Liver (tissue), 9 donors: ENCODE data around the gene RNF175. TPM values are rescaled to one million over a fixed set of nuclear protein-coding genes. Genes with fewer than 3 reads are reported as not detected.

ENCODE experiments used
- DNase-seq: peaks from one replicate; pipeline ENCODE4 v3.0.0-alpha.2; 2017; ENCODE audit warnings: low spot score
- H3K27ac ChIP-seq, 2 donors: one replicate each; pipeline ENCODE4 v1.7.0; 2013; ENCODE audit warnings: inconsistent platforms in 2 of 2, low read length in 2 of 2, control low read depth in 1 of 2, low read depth in 1 of 2, mild to moderate bottlenecking in 1 of 2
- H3K27me3 ChIP-seq, 4 donors: one replicate each; pipeline versions ENCODE4 v1.6.1 to v1.7.0; 2013; ENCODE audit warnings: low read length in 3 of 4, inconsistent platforms in 1 of 4, mild to moderate bottlenecking in 1 of 4, moderate library complexity in 1 of 4; ENCODE audit not compliant: control insufficient read depth in 4 of 4, insufficient read depth in 4 of 4
- H3K36me3 ChIP-seq, 4 donors: one replicate each; pipeline versions ENCODE4 v1.6.1 to v1.7.0; 2013; ENCODE audit warnings: low read length in 3 of 4, mild to moderate bottlenecking in 3 of 4, low read depth in 1 of 4, moderate library complexity in 1 of 4; ENCODE audit not compliant: control insufficient read depth in 4 of 4, insufficient read depth in 3 of 4
- H3K4me1 ChIP-seq, 4 donors: one replicate each; pipeline versions ENCODE4 v1.6.1 to v1.7.0; 2013; ENCODE audit warnings: low read length in 3 of 4, mild to moderate bottlenecking in 3 of 4, moderate library complexity in 1 of 4; ENCODE audit not compliant: control insufficient read depth in 4 of 4, insufficient read depth in 4 of 4
- H3K4me3 ChIP-seq, 3 donors: one replicate each; pipeline versions ENCODE4 v1.6.1 to v1.7.0; 2013; ENCODE audit warnings: low read length in 3 of 3, control low read depth in 1 of 3, low read depth in 1 of 3, mild to moderate bottlenecking in 1 of 3
- H3K9ac ChIP-seq, 2 donors: one replicate each; pipeline ENCODE4 v1.7.0; 2013; ENCODE audit warnings: low read length in 2 of 2, mild to moderate bottlenecking in 2 of 2, moderate library complexity in 2 of 2, control low read depth in 1 of 2, low read depth in 1 of 2
- H3K9me3 ChIP-seq, 4 donors: one replicate each; pipeline versions ENCODE4 v1.6.1 to v1.7.0; 2013; ENCODE audit warnings: low read length in 3 of 4; ENCODE audit not compliant: control insufficient read depth in 4 of 4
- EGR1 ChIP-seq, 2 donors: IDR thresholded peaks; 2 replicates each; pipeline ENCODE4 v1.6.1; 2016 to 2018; ENCODE audit warnings: antibody characterized with exemption in 2 of 2, low read depth in 2 of 2
- FOXA1 ChIP-seq: IDR thresholded peaks from 2 replicates; pipeline ENCODE4 v1.6.1; 2016; ENCODE audit warnings: antibody characterized with exemption
- FOXA2 ChIP-seq: IDR thresholded peaks from 2 replicates; pipeline ENCODE4 v1.6.1; 2016; ENCODE audit warnings: antibody characterized with exemption
- HNF4G ChIP-seq: IDR thresholded peaks from 2 replicates; pipeline ENCODE4 v1.6.1; 2016; ENCODE audit warnings: antibody characterized with exemption
- JUND ChIP-seq, 2 donors: IDR thresholded peaks; 2 replicates each; pipeline ENCODE4 v1.6.1; 2016; ENCODE audit warnings: antibody characterized with exemption in 2 of 2
- RXRA ChIP-seq, 2 donors: IDR thresholded peaks; 2 replicates each; pipeline ENCODE4 v1.6.1; 2017 to 2018; ENCODE audit warnings: antibody characterized with exemption in 2 of 2, mild to moderate bottlenecking in 1 of 2
- SP1 ChIP-seq: IDR thresholded peaks from 2 replicates; pipeline ENCODE4 v1.6.1; 2018; ENCODE audit warnings: antibody characterized with exemption, mild to moderate bottlenecking
- TAF1 ChIP-seq: conservative IDR thresholded peaks from 2 replicates; pipeline ENCODE4 v1.6.1; 2016; ENCODE audit warnings: antibody characterized with exemption, mild to moderate bottlenecking
- YY1 ChIP-seq: IDR thresholded peaks from 2 replicates; pipeline ENCODE4 v1.6.1; 2016; ENCODE audit warnings: antibody characterized with exemption, mild to moderate bottlenecking
- WGBS: extraction: QIAGEN DNeasy Blood & Tissue Kit; methylation state at CpG from one replicate; pipeline ENCODE4 v1.1.7; 2013; 5-methylcytosine and 5-hydroxymethylcytosine counted together
- polyA plus RNA-seq, 2 donors: library from polyadenylated mRNA; stranded (reverse) in 1 of 2; unstranded in 1 of 2; fragments of 200-250 nt in 1 of 2; fragments of >200 nt in 1 of 2; fragmentation: Nextera tagmentation in 1 of 2; extraction: Ambion mirVana in 1 of 2; gene quantifications; one replicate each; pipeline versions ENCODE4 v1.2.1 to v1.2.3, GENCODE V29; 2013 to 2015
- total RNA-seq, 2 donors: library from RNA; depleted of rRNA; stranded (reverse); fragments of >200 nt; gene quantifications; one replicate each; pipeline ENCODE4 v1.2.3, GENCODE V29; 2014
- TF ChIP-seq, protein P1 (sequence below): IDR thresholded peaks from 2 replicates; pipeline ENCODE4 v1.6.1; 2016; ENCODE audit warnings: antibody characterized with exemption, mild to moderate bottlenecking
- TF ChIP-seq, protein P2 (sequence below): fragments of 150-350 bp; IDR thresholded peaks from 2 replicates; pipeline ENCODE4 v1.5.1; 2017; ENCODE audit warnings: improper control_type of control experiment, low read depth, low read length; ENCODE audit not compliant: missing input control
- donor health status: healthy.
- donor health status: healthy.
- donor health status: healthy.
- donor health status: healthy.
- donor health status: healthy.

Gene RNF175
- total and polyA plus RNA-seq, 4 donors = 0.08 to 0.65 (median 0.24) TPM; not detected in 1

GRCh38 chr4:153766758-153767157 lies 6.9 kb upstream of the RNF175 start (continued):
- TF ChIP-seq, protein P1, sequence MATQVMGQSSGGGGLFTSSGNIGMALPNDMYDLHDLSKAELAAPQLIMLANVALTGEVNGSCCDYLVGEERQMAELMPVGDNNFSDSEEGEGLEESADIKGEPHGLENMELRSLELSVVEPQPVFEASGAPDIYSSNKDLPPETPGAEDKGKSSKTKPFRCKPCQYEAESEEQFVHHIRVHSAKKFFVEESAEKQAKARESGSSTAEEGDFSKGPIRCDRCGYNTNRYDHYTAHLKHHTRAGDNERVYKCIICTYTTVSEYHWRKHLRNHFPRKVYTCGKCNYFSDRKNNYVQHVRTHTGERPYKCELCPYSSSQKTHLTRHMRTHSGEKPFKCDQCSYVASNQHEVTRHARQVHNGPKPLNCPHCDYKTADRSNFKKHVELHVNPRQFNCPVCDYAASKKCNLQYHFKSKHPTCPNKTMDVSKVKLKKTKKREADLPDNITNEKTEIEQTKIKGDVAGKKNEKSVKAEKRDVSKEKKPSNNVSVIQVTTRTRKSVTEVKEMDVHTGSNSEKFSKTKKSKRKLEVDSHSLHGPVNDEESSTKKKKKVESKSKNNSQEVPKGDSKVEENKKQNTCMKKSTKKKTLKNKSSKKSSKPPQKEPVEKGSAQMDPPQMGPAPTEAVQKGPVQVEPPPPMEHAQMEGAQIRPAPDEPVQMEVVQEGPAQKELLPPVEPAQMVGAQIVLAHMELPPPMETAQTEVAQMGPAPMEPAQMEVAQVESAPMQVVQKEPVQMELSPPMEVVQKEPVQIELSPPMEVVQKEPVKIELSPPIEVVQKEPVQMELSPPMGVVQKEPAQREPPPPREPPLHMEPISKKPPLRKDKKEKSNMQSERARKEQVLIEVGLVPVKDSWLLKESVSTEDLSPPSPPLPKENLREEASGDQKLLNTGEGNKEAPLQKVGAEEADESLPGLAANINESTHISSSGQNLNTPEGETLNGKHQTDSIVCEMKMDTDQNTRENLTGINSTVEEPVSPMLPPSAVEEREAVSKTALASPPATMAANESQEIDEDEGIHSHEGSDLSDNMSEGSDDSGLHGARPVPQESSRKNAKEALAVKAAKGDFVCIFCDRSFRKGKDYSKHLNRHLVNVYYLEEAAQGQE = no peak
- TF ChIP-seq EGR1 (IDR thresholded peaks at IDR 0.05; ENCODE audit: low read depth in 2 of 2) (no peak), SP1 (no peak)

DNA sequence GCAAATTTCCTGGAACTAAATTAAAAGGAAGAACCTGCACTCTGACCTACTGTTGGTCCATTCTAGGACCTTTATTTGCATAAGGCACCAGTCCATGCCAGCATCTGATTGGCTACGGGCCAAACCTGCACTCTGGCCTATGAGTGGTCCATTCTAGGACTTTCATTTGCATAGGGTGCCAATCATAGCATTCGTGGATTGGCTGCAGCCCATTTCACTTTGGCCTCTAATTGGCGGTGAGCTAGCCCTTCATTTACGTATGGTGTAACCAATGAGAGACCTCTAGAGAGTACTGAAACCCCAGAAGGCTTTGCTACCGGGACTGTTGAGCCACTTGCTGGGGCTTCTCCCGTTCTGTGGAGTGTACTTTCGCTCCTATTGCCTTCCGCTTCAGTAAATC lies 6.1 kb upstream of the RNF175 start:
- no peak overlapping the region for H3K4me3 ChIP-seq
- no peaks in the 10 kb centered on the region for H3K4me1 ChIP-seq
- H3K9ac ChIP-seq = no peak overlapping the region
- DNase-seq = no peak
- WGBS = 78% methylated on average over 8 of the region's 8 CpGs
- peaks cover 0 to 4% (median 0%) of the 10 kb centered on the region in 4 donors for H3K27me3 ChIP-seq
- H3K36me3 ChIP-seq = no peaks in the 10 kb centered on the region
- TF ChIP-seq FOXA1 = no peak
- TF ChIP-seq TAF1 = no peak
- no peak for TF ChIP-seq YY1
- TF ChIP-seq FOXA2 = no peak
- TF ChIP-seq RXRA (IDR thresholded peaks at IDR 0.05) = no peak
- no peak for TF ChIP-seq JUND (IDR thresholded peaks at IDR 0.05)
- TF ChIP-seq, protein P1 = no peak
- no peak for TF ChIP-seq SP1
- TF ChIP-seq HNF4G = no peak
- TF ChIP-seq, protein P2, sequence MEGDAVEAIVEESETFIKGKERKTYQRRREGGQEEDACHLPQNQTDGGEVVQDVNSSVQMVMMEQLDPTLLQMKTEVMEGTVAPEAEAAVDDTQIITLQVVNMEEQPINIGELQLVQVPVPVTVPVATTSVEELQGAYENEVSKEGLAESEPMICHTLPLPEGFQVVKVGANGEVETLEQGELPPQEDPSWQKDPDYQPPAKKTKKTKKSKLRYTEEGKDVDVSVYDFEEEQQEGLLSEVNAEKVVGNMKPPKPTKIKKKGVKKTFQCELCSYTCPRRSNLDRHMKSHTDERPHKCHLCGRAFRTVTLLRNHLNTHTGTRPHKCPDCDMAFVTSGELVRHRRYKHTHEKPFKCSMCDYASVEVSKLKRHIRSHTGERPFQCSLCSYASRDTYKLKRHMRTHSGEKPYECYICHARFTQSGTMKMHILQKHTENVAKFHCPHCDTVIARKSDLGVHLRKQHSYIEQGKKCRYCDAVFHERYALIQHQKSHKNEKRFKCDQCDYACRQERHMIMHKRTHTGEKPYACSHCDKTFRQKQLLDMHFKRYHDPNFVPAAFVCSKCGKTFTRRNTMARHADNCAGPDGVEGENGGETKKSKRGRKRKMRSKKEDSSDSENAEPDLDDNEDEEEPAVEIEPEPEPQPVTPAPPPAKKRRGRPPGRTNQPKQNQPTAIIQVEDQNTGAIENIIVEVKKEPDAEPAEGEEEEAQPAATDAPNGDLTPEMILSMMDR = no peak
- H3K27ac ChIP-seq = no peak overlapping the region
- H3K9me3 ChIP-seq = no peaks in the 10 kb centered on the region
